Embryonic facial prominence (tissue), 1 donor: ENCODE results near the gene TOMM20.

ENCODE experiments used
- DNase-seq: peaks from one replicate; pipeline ENCODE4 v3.0.0-alpha.2; 2016; ENCODE audit errors: extremely low spot score

TOMM20 gene

DNA sequence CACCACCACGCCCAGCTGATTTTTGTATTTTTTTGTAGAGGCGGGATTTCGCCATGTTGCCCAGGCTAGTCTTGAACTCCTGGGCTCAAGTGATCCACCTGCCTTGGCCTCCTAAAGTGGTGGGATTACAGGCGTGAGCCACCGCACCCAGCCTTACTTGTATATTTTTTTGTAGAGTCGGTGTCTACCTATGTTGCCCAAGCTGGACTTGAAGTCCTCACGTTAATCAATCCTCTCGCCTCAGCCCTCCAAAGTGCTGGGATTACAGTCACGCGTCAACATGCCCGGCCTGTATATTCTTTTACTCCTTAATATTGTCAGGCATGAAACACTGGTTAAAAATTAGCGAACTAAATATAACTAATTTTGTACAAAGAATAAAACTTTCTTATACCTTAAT, 5.5 kb upstream of the TOMM20 start:
- DNase-seq = no peak

DNA sequence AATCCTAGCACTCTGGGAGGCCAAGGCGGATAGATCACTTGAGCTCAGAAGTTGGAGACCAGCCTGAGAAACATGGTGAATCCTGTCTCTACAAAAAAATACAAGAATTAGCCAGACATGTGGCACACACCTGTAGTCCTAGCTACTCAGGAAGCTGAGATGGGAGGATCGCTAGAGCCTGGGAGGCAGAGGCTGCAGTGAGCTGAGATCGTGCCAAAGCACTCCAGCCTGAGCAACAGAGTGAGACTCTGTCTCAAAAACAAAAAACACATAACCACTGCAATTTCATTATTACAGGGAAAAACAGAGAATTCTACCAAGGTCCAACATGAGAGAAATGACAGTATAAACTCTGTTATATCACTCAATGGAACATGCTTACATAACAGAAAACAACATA, 4.4 kb upstream of the TOMM20 start:
- no peak for DNase-seq

DNA sequence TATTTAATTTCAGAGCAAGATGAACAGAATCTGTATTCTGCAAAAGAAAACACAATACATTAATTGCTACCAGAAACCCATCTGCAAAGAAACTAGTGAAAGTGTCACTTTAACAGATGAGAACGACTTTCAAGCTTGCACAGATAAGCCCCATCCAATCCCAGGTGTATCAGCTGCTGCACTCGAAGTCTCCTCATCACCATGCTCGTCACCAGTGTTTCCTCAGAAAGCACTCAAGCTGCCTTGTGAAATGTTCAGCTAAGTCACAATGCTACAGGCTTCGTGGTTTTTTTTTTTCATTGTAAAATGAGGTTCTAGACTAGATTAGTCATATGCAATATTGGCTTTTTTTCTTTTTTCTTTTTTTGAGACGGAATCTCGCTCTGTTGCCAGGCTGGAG, 3.3 kb upstream of the TOMM20 start:
- DNase-seq = no peak

DNA sequence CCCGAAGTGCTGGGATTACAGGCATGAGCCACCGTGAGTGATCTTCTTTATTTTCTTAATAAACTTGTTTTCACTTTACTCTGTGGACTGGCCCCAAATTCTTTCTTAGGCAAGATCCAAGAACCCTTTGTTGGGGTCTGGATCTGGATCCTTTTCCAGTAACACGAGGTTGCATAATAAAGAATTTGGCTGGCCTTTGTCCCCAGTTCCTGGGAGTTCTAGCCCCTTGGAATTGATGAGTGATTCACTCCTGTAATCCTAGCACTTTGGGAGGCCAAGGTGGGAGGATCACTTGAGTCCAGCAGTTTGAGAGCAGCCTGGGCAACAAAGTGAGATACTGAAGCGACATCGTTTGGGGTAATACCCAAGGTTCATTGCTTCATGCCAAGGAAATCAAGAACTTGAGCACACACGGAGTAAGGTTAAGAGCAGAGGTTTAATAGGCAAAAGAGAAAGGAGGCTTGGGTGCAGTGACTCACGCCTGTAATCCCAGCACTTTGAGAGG, 2.2 kb upstream of the TOMM20 start:
- DNase-seq = no peak

DNA sequence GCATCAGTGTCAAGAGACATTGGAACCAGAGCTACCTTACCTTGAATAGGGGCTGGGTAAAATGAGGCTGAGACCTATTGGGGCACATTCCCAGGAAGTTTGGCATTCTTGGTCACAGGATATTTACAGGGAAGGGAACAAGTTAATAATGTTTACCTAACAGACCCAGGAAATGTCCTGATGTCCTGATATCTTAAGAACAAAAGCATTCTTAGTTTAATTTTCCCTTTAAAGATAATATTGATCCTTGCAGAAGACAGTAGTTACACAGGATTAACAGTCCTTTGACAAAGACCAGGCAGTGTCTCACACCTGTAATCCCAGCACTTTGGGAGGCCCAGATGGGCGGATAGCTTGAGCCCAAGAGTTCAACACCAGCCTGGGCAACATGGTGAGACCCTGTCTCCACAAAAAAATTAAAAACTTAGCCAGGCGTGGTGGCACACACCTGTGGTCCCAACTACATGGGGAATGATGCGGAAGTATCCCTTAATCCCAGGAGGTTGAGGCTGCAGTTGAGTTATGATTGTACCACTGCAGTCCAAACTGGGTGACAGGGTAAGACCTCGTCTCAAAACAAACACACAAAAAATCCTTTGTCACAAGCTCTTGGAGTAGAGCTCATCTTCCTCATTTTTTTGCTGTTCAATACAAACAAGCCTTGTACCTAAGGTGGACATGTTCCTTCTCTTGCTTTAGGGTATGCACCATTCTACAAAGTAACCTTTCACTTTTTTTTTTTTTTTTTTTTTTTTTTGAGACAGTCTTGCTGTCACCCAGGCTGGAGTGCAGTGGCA, 1.3 kb upstream of the TOMM20 start:
- no peak for DNase-seq

DNA sequence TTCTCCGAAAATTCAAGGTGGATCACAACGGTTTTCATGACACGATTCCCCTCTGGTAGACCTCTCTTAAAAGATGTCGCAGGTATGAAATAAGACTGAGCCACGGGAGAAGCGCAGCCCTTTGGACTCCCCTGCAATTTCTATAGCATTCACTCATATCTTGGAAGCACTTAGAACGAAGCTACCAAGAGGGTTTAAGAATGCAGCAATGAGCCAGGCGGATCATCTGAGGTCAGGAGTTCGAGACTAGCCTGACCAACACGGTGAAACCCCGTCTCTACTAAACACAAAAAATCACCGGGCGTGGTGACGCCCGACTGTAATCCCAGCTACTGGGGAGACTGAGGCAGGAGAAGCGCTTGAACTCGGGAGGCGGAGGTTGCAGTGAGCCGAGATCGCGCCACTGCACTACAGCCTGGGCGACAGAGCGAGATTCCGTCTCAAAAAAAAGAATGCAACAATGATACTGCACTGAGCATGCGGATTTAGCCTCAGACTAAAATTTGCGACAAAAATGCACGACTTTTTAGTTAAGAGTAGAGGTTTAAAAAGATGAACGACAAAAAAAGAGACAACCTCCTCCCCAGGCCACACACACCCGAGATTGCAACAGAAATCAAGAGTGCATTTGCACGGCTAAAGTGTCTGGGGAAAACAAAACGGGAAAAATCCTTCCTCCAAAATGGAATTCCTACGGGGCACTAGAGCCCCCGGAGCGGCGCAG, 743 bp downstream of the TOMM20 start:
- DNase-seq = no peak

DNA sequence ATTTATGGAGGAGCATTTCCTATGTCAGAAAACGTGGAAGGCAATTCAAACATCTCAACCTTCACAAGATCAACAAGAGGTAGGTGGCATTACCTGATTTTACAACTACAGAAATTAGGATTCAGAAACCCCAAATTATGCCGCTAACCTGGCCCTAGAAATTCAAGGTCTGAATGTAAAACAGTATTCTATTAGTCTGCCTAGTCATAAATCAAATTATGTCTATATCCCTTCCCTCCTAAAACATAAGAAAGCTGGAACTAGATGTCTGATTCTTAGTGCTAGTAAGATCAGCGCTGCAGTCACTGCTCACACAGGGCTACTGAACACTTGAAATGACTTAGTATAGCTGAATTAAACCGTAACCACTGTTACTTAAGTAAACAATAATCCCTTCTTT, 1.4 kb downstream of the TOMM20 start:
- DNase-seq = no peak

DNA sequence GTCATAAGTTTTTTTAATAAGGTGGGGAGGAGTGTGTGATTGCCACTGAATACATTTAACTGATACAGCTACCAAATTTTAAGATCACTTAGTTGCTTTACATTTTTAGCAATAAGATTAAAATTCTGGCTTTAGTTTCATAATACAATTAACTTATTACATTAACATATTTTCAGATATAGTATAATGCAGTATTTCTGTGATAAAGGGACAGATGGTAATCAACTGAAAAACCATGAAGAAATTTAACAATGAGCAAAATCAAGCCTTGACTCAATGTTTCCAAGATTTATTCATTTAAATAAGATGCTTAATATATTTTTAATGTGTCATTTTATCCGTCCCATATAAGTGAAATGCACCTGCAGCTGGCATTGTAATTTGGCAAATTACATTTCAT, 4.0 kb downstream of the TOMM20 start:
- DNase-seq = no peak

DNA sequence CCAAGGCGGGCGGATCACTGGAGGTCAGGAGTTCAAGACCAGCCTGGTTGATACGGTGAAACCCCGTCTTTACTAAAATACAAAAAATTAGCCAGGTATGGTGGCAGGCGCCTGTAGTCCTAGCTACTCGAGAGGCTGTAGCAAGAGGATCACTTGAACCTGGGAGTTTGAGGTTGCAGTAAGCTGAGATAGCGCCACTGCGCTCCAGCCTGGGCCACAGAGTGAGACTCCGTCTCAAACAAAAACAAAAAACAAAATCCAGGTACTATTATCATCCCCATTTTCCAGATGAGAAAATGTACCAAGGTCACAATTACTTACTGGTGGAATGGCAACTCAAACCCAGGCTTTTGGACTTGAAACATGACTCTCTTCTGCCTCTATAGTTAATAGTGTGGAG, 4.5 kb downstream of the TOMM20 start:
- DNase-seq = no peak

DNA sequence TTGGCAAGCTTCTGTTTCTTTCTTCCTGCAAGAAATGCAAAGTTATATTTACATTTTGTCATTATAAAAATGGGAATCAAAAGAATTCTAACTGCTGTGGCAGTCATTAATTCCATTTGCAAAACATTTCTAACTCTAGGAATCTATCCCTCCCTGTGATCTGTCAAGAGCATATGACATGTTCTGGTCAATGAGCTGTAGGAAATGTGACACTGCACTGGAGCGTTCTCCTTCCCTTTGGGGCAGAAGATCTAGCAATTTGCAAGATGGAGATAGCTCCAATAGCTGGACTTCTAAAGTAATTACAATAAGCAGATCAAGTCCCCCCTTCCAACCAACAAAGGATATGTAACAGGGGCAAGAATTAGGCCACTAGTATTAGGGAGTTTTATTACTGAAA, 6.3 kb downstream of the TOMM20 start:
- no peak for DNase-seq

DNA sequence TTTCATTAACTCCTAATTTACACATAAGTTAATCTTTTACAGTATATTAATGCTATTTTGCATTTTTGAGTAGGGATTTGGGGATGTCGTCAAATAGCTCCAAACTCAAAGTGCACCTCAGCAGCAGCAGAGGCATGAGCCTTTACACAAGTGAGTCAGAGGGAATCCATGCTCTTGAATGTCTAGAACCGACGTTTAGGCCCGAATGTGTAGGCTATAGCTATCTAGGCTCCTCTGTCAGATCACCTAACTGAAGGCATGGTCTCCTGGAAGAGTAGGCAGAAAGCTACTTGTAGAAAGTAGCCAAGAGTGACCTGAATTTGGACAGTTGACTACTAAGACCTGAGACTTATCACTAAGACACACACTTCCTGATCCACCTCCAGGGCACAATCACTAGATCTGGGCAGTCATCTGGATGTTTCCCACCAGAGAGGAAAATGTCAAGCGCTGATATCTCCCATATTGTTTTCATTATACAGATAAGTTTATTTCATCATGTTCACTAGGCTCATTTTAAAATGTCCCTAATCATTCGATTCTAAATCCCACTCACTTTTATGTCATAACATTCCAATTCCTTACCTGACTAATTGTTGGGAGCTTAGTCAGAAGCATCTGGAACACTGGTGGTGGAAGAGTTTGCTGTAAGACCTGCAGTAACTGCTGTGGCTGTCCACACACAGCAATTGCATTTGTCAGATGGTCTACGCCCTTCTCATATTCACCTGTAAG, 15.3 kb downstream of the TOMM20 start:
- DNase-seq = no peak

DNA sequence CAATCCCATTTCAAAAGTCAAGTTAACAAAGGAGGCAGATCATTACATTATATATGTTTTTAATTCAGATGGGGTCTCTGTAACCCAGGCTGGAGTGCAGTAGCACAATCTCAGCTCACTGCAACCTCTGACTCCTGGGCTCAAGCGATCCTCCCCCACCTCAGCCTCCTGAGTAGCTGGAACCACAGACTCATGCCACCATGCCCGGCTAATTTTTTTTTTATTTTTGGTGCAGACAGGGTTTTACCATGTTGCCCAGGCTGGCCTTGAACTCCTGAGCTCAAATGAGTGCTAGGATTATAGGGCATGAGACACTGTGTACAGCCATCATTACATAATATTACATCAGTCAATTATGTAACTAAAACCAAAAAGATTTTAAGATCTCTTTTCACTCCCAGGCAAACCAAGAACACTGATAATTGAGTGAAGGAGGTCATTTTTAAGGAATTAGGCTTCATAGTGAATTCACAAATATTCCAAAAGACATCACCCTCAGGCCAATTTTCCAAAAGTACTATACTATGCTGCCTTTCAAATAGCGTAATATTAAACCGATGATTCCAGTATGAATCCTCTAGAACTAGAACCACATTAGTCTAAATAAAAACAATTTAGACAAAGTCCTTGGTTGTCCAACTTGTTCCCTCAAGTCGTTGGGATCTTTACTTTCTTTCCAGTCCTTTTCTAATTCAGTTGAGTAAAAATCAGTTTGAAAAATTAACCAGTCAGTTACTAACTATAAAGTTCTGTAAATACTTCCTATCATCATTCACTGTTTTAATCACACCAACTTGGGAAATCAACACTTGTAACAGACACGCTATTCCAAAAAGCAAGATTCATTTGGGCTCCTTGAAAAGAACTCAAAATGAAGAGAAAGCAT, 16.1 kb downstream of the TOMM20 start:
- DNase-seq = no peak

DNA sequence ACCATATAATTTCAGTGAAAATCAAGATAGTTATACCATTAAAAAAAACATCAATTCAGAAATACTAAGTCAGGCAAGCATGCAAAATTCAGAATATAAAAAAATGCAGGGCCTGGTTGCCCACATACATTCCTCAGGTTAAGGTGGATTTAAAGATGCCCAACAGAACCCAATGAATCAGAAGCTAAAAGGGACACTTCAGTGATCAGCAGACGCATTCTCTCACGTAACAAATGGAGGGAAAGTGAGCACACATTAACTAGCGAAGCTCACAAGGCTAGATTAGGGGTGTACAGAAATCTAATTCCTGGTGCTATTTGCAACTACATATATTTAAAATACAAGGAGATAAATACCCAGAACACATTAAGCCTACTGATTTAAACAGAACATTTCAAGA, 17.5 kb downstream of the TOMM20 start:
- no peak for DNase-seq

DNA sequence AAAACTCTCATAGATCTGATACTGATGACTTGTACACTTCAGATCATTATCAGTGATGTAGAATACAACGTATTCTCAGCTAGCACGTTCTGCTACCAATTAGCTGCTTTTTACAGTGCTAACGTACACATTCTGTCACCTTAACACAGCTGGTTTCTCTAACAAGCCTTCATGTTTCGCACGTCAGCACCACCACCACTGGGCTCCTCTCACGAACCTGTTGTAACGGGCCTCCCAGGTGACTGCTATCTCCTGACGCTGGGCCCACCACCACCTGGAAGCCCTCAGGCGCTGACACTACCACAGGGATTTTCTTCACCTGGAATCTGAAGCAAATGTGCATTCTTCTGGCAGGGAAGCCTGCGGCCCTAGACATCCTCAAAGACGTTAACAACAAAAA, 19.8 kb downstream of the TOMM20 start:
- no peak for DNase-seq

DNA sequence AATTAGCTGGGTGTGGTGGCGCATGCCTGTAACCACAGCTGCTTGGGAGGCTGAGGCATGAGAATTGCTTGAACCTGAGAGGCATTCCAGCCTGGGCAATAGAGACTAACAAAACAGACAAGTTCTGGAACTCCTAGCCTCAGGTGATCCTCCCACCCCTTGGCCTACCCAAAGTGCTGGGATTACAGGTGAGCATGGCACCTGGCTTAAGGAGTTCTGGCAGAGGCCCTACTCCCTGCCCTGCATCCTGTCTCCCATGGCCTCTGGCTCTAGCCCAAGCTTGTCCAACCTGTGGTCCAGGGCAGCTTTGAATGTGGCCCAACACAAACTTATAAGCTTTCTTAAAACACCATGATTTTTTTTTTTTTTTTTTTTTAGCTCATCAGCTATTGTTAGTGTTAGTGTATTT, 20.4 kb downstream of the TOMM20 start:
- DNase-seq = no peak

DNA sequence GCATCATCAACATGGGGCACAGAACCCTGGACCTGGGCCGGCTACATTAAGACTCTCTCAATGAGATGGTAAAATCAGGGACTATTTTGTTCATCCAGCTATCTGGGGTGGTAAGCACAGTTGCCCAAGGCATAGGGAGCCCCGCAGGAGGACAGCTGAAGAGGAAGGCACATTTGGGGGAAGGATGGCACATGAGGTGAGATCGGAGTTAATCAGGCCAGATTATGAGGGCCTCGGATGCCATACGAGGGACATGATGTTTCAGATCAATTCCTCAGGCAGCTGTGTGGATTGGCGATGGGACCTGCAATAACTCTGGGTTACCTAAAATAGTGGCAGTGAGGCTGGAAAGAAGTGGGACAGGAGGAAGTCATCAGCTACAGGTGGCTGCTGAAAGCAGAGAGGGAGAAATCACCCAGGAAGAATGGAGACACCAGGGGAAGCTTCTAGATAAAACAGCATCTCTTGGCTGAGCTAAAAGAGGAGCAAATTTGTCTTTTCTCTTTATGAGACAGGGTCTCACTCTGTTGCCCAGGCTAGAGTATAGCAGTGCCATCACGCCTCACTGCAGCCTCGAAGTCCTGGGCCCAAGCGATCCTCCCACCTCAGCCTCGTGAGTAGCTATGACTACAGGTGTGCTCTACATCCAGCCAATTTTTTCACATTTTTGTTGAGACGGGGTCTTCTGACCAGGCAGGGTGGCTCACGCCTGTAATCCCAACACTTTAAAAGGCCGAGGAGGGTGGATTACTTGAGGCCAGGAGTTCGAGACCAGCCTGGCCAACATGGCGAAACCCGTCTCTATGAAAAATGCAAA, 21.1 kb downstream of the TOMM20 start:
- DNase-seq = no peak

DNA sequence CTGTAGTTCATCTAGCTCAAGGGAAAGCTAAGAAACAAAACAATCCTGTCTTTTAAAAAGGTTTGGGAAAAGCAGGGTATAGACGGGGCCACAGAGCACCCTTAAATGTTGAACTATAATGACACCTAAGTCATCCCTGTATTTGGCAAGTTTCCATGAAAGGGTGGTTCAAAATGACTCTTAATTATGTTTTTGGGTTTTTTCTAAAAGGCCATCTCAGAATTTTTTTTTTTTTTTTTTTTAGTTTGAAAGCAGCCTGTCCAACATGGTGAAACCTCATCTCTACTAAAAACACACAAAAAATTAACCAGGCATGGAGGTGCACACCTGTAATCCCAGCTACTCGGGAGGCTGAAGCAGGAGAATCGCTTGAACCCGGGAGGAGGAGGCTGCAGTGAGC, 22.2 kb downstream of the TOMM20 start:
- DNase-seq = no peak

DNA sequence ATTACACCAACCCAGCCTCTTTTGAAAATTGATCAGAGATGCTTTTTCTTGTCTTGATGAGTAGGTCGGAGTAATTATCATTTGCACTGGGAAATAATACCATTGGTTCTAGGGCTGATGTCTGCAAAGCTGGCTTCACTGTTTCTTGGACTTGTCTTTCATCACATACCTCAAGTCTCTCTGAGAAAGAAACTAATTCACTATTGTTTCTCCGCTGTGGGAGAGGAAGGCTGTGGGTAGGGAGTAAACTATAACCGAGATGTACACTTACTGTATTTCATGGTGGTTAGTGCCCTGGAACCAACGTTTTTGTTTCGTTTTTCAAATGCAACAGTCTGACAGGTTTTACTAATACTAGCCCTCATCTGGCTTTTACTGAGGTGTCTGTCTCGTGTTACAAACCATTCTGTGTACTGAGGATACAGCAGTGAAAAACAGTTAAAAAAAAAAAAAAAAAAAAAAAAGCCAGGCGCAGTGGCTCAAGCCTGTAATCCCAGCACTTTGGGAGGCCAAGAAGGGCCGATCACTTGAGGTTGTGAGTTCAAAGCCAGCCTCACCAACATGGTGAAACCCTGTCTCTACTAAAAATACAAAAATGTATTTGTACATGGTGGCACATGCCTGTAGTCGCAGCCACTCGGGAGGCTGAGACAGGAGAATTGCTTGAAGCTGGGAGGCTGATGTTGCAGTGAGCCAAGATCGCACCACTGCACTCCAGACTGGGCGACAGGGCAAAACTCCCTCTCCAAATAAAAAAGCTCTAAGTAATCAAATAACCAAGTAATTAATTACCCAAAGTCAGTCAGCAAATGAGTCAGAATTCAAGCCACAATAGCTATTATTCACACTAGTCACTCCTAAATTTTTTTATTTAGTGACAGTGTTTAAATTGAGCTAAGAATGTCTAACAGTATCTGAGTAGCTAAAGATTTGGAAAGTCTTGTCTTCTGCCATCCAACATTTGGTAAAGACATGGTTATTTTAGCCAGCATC, 23.3 kb downstream of the TOMM20 start:
- no peak for DNase-seq

DNA sequence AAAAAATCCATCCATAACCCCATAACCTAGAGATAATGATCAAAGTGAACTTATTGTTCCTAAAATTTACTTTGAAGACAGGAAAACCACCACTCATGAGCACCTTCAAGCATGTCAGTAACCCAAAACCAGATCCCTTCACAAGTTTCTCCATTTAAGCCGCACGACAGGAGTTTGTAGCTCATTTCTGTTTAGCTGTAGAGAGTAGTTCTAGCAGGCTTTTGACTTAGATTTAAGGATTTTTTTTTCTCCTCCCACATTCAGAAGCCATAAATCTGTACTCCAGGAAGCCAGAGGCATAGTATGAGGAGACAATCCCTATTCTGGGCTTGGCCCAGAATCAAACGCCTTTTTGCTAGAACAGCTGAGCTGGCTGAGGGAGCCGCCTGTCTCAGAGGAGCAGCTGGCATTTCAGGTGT, 25.6 kb downstream of the TOMM20 start:
- DNase-seq = no peak

DNA sequence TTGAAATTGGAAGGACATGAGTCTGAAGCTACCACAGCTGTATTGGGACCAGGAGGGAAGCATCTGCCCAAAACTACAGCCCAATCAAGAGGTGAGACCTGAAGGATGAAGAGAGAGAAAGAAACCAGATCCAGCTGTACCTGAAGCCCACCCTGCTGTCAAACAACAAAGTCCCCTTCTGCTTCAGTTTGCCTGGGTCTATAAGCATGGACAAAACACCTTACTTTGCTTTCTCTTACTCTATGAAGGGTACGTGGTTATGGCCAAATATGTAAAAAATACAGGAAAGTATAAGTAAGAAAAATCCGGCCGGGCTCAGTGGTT, 26.4 kb downstream of the TOMM20 start:
- DNase-seq = no peak
